ENCODE measurements around the gene ADK.

GRCh38 chr10:74691164-74691563 lies 540.1 kb downstream of the ADK start:
- no peak for TF ChIP-seq POLR2AphosphoS5 (IDR thresholded peaks at IDR 0.05)
- TF ChIP-seq CTCF (IDR thresholded peaks at IDR 0.05) = no peak
- TF ChIP-seq POLR2A (IDR thresholded peaks at IDR 0.05) = no peak

Data from breast epithelium (tissue), 3 donors.